ENCODE data around the gene FBXL15.

- TF ChIP-seq MYC (IDR thresholded peaks at IDR 0.05; ENCODE audit: low read depth, low read length) (no peak), POLR2A (IDR thresholded peaks at IDR 0.05; ENCODE audit: extremely low read depth, insufficient read length) (no peak), MAX (IDR thresholded peaks at IDR 0.05; ENCODE audit: low read depth, low read length) (no peak)
- TF ChIP-seq, protein P1, sequence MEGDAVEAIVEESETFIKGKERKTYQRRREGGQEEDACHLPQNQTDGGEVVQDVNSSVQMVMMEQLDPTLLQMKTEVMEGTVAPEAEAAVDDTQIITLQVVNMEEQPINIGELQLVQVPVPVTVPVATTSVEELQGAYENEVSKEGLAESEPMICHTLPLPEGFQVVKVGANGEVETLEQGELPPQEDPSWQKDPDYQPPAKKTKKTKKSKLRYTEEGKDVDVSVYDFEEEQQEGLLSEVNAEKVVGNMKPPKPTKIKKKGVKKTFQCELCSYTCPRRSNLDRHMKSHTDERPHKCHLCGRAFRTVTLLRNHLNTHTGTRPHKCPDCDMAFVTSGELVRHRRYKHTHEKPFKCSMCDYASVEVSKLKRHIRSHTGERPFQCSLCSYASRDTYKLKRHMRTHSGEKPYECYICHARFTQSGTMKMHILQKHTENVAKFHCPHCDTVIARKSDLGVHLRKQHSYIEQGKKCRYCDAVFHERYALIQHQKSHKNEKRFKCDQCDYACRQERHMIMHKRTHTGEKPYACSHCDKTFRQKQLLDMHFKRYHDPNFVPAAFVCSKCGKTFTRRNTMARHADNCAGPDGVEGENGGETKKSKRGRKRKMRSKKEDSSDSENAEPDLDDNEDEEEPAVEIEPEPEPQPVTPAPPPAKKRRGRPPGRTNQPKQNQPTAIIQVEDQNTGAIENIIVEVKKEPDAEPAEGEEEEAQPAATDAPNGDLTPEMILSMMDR (IDR thresholded peaks at IDR 0.05; ENCODE audit: low read depth, low read length) = no peak
These were observed 24.2 kb downstream of the FBXL15 start for GRCh38 chr10:102444851-102445250.

Measured in NB4 (cell line).